Activated T-cell treated with anti-CD3 and anti-CD28 coated beads for 24 hours (primary cell): Measurements from ENCODE around the gene KLF5.

Experiments
- DNase-seq: peaks from one replicate; pipeline ENCODE4 v3.0.0-alpha.2; 2020; ENCODE audit warnings: low read depth

KLF5 gene

DNA sequence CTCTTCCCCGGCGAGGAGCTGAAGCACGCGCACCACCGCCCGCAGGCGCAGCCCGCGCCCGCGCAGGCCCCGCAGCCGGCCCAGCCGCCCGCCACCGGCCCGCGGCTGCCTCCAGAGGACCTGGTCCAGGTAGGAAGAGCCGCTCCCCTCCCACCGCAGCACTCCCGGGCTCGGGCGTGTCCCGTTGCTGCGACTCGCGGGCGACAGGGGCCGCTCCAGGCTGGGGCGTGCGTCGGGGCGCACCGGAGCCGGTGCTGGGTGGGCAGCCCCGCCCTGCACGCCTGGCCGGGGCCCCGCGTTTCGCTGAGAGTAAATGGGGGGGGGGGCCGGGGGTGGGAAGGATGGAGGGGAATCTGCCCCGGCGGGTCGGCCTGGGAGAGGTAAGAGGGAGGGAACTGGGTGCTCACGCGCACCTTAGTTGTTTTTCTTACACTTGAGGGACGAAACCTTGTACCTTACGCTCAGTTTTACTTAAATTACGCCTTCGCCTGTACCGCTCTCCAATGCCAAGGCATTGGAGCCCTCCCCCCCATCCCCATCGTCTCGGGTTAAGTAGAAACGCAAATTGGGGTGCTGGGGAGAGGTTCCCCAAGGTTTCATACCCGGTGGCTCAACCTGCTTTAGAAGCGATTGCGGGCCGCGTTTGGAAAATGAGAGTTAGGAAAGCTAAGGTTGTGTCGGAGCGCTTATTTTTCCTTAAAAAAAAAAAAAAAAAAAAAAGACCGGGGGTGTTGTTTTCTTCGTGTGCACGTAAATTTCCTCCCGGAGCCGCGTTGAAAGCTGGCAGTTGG, 850 bp downstream of the KLF5 start:
- no peak for DNase-seq

DNA sequence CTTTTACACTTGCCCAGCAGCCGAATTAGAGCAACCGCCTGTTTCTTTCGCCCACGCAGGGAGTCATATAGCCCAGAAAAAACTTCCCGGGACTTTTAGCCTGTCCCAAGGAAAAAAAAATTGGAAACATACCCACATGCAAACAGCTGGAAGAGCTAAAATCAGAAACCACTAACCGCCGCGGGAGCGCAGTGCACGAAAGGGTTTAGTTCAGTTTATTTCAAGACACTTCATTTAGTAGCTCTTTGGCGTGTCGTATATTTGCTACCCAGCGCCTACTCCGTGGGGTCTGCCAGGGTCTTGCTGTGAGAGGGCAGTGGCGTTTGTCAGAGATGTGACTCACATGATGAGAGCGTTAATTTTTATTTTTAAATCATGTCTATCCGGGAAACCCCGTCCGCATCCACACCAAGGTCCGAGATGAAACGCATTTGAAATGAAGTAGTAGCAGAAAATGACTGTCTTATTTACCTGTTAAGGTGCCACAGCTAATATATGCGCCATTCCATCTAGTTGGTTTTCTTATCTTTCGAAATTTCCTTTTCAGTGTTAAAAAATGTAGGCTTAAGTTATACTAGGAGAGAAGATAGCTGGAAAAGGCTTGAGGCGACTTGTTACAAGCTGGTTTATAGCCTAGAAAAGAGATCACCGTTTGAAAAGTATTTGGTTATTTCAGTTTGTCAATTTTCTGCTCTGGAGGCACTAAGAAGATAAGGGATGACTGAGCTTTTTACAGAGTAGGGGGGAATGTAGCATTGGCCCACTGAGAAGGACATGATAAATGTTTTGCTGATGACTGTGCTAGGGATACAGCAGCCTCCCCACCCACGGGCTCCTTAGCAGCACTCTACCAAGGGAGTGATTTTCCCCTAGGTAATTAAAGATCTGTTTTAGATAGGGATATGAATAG, 1.7 kb downstream of the KLF5 start:
- DNase-seq: no peak

GRCh38 chr13:73061473-73061872, 2.7 kb downstream of the KLF5 start:
- DNase-seq: no peak

- DNase-seq: no peak
These were observed 3.1 kb downstream of the KLF5 start for GRCh38 chr13:73061876-73062275.

GRCh38 chr13:73062468-73062867, 3.7 kb downstream of the KLF5 start:
- DNase-seq: no peak

- DNase-seq: no peak
These were observed 4.4 kb downstream of the KLF5 start for GRCh38 chr13:73063166-73063565.

DNA sequence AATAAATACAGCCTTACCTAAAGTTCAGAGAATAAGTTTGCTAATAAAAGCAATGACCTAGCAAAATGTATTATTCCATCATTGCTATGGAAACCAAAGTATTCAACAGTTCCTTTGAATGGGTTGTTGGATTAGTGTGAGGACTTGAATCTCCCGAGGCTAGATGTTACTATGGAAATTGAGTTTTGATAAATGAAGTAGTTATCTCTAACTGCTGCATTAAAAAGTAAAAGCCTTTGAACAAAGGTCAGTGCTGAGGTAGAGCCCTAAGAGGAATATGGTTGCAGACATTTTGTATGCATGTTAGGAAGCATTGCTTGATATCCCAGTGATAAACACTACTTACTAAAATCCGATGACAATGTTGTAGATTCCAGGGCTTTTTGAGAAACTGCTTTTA, 6.2 kb downstream of the KLF5 start:
- no peak for DNase-seq

- no peak for DNase-seq
These were observed 7.0 kb downstream of the KLF5 start for GRCh38 chr13:73065665-73066340.

- no peak for DNase-seq
These were observed 10.5 kb downstream of the KLF5 start for GRCh38 chr13:73069206-73069805.

DNA sequence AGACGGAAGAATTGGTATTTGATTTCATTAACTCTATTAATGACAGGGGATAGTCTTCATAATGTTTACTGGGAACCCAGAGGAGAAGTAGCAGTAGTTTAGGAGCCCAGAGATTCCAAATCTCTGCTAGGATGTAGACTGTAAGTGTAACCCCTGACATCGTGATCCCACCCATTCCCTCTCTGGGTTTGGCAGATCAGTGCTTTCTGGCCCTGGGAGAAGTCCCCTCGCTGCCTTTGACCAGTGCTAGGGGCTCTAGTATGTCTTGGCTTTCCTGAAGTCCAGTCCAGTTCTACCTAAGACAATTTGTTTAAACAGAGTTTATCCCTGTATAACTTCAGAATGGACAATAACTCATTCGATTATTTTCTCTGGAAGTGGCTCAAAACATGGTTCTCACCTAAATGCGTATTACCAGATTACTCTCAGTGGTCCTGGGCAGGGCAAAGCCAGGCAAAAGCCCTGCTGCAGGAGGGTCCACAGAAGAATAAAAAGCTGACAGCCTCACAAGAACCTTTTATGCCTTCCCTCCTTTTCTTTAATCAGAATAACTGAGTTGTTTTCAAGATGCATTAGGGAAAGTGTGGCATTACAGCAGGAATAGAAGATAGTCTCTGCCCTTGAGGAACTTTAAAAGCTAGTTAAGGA, 11.8 kb downstream of the KLF5 start:
- no peak for DNase-seq

GRCh38 chr13:73072239-73072900, 13.6 kb downstream of the KLF5 start:
- DNase-seq: no peak

- DNase-seq: no peak
These were observed 14.2 kb downstream of the KLF5 start for GRCh38 chr13:73073050-73073449.

DNA sequence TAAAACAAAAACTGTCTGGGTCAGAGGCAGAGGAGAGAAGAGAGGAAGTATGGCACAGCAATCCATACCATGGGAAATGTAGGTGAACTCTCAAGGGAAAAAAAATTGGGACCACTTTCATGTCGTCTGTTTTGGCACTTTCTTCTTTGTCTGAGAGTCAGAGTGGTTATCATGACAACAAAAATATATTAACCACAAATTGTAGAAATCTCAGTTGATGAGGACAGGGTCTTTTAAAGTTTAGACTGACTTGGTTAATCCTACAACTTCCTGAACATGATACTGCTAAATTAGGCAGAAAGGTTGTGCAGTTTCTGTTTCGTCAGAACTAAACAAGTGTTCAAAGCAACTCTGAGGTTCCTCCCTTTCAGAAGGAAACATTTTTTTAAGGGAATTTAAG, 15.2 kb downstream of the KLF5 start:
- no peak for DNase-seq

DNA sequence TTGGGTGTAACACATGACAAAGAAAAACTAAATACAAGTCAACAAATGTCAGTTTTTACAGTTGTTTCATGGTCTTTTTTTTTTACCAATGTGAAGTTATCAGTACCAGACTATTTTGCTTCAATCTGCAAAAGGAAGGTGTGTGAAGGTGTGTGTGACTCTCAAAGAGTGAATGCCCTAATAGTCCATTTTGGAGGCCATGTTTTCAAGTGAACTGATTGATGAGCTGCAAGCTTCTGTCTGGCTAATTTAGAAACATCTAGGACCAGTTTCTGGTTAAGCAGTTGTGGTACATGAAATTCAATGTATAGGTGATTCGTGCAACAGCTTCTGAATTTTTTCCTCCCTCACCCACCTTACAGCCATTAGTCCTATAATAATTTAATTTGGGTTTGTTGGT, 16.1 kb downstream of the KLF5 start:
- no peak for DNase-seq

DNA sequence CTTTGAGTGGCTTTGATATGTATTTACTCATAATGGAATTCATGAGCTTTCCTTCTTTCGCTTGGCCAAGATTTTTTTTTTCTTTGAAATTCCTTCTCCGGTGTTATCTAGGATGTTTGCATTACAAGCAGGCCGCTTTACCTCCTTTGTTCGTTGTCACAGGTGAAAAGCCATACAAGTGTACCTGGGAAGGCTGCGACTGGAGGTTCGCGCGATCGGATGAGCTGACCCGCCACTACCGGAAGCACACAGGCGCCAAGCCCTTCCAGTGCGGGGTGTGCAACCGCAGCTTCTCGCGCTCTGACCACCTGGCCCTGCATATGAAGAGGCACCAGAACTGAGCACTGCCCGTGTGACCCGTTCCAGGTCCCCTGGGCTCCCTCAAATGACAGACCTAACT, 16.7 kb downstream of the KLF5 start:
- no peak for DNase-seq

GRCh38 chr13:73075954-73076353, 17.1 kb downstream of the KLF5 start:
- DNase-seq: no peak

- DNase-seq: no peak
These were observed 19.1 kb downstream of the KLF5 start for GRCh38 chr13:73077865-73078264.

GRCh38 chr13:73079359-73079758, 20.6 kb downstream of the KLF5 start:
- no peak for DNase-seq

DNA sequence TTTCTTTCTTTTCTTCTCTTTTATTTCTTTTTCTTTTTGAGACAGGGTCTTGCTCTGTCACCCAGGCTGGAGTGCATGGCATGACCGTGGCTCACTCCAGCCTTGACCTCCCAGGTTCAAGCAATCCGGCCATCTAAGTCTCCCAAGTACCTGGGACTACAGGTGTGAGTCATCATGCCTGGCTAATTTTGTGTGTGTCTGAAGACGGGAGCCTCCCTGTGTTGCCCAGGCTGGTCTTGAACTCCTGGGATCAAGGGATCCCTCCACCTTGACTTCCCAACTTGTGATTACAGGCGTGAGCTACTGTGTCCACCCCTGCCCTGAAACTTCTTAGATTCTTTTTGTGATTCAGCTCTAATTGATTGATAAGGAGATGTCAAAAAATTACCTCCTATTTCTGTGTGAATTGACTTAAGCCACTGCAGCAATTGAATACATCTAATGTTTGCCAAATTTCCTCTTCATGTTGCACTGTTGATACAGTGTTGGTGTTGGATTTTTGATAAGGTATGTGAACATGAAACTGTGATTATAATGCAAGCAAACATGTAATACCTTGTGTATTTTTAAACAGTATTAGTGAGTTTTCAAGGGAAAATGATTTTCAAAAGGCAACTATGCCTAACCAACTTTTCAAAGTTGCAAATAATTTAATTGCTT, 22.6 kb downstream of the KLF5 start:
- no peak for DNase-seq

DNA sequence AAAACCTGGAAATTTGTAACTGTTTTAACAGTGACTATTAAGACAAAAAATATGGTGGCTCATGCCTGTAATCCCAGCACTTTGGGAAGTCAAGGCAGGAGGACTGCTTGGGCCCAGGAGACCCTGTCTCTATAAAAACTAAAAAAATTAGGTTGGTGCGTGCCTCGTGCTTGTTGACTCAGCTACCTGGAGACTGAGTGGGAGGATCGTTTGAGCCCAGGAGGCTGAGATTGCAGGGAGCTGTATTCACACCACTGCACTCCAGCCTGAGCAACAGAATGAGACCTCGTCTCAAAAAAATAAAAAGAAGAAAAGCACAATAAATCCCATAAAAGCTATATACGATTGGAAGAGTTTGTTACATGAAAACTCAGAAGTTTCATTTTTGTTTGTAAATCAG, 23.7 kb downstream of the KLF5 start:
- no peak for DNase-seq

- no peak for DNase-seq
These were observed 24.1 kb downstream of the KLF5 start for GRCh38 chr13:73082895-73083294.
